MV-4-11 (cell line): ENCODE measurements around the gene CLVS2.
A peak's percentile ranks its signal among the peaks of the same experiment; 100 is the strongest.

Experiments
- DNase-seq: peaks from one replicate; lab custom pipeline; 2025; lab: John Stamatoyannopoulos, UW

The CLVS2 gene, protein sequence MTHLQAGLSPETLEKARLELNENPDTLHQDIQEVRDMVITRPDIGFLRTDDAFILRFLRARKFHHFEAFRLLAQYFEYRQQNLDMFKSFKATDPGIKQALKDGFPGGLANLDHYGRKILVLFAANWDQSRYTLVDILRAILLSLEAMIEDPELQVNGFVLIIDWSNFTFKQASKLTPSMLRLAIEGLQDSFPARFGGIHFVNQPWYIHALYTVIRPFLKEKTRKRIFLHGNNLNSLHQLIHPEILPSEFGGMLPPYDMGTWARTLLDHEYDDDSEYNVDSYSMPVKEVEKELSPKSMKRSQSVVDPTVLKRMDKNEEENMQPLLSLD

GRCh38 chr6:122995921-122996793, at the start of gene CLVS2:
Gene CLVS2 (plus strand): TSS chr6:122996235. CDS start chr6:122997778, 1,543 bp downstream.
- DNase-seq = no peak

GRCh38 chr6:122947355-122947754, 48.7 kb upstream of the CLVS2 start:
- no peak for DNase-seq

DNA sequence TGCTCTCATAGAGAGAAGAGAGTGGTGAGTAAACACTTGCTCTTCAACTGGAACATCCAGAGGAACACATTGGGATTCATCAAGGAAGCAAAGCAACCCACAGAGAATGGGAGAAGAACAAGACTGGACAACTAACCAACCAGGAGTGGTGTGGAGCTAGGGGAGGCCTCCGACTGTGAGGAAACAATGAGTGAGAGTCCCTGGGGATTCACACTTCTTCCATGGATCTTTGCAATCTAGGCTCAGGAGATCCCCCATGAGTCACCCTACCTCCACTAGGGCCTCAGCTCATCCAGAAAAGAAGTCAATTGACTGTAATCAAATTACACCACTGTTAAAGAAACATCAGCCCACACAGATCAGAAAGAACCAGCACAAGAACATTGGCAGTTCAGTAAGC, 42.3 kb upstream of the CLVS2 start:
- no peak for DNase-seq

- no peak for DNase-seq
These were observed 39.7 kb upstream of the CLVS2 start for GRCh38 chr6:122956376-122956775.

- DNase-seq = no peak
These were observed 33.9 kb upstream of the CLVS2 start for GRCh38 chr6:122962000-122962624.

- no peak for DNase-seq
These were observed 26.0 kb upstream of the CLVS2 start for GRCh38 chr6:122969999-122970533.

- no peak for DNase-seq
These were observed 18.9 kb upstream of the CLVS2 start for GRCh38 chr6:122977180-122977579.

GRCh38 chr6:122984393-122984792, 11.6 kb upstream of the CLVS2 start:
- peak; percentile 49 for DNase-seq

- DNase-seq = no peak
These were observed 1.8 kb upstream of the CLVS2 start for GRCh38 chr6:122994256-122994655.

DNA sequence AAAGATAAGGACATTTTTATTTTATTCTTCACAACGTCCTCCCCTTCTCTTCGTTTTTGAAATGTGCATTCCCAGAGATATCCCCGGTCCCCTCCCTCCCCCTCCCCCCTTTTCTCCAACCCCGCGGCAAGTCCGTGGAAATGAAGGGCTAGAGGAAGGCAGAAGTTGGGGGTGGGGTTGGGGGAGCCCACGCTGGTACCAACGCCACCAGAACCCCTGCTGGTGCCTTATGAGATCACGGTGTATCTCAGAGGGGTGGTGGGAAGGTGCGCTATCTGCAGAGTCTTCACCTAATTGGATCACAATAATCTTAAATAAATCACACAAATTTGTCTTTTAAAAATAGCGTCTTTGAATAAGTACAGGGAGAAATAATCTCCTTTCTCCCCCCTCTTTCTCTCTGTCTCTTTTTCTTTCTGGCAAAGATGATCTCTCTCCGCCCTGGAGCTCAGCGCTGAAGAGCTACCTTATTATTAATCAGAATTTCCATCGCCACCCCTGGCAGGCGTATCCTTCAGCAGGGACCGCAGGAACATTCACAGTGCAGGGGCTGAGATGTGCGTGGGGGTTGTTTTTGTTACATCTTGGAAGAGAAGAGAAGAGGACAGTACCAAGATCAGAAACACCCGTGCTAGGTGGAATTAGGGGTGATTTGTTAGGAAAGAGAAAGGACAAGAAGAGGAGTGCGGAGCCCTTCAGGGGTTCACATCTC, 915 bp downstream of the CLVS2 start:
- DNase-seq = no peak

DNA sequence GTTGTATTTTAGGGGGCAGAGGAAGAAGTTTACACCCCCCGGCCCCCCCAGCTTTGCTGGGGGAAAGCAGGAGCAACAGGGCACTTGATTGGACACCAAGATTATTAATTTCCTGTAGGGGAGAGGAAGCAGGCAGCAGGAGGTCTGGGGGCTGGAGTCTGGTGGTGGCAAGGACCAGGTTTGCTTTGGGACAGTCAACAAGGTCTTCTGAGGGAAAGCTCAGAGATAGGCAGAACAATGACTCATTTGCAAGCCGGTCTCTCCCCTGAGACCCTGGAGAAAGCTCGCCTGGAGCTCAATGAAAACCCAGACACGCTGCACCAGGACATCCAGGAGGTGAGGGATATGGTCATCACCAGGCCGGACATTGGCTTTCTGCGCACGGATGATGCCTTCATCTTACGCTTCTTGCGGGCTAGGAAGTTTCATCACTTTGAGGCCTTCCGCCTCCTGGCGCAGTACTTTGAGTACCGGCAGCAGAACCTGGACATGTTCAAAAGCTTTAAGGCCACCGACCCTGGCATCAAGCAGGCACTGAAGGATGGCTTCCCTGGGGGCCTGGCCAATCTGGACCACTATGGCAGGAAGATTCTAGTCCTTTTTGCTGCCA, 1.6 kb downstream of the CLVS2 start:
- no peak for DNase-seq

DNA sequence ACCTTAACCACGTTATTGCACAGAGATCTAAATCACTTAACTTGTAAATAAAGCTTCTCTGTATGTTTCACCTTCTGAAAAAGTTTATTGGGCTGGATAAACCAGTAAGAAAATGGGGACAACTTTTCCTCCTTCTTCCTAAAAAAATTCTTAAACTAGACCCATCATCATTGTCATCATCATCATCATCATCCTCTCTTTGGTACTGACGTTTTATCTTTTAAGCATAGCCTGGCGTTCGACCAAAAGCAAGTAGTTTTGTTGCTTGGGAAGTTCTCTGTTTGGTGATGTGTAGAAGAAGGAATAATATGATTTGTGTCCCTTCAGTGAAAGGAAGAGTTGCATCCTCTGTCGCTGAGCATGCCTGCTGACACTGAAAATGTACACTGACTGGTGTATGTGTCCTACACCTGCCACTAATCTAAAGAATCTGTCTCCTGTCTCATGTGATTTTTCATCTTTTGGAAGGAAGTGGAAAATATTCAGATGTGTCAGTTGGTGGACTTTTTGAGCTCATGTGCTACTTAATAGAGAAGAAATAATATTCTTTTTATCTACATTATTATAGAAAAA, 2.5 kb downstream of the CLVS2 start:
- no peak for DNase-seq

DNA sequence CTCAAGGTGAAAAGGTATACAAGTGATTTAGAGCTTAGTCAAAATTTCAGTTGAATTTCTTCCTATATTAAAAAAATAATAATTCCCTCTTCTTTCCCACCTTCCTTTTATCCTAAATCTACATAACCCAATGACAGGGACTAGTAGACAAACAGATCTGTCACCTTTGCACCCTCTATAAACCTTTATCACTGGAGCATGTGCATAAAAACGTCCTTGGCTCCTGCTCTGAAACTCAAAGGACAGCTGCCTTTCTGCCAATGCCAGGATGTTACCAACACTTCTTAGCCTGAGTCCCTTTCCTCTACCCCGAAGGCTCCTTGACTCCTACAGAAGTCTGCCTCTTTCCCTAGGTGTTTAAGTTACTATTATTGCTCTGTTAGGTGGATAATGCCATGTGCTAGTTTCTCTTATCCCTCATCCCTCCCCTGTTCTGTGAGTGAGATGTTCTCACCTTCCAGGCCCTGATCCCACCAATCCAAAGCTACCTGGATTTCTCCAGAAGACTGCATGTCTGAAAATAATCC, 4.3 kb downstream of the CLVS2 start:
- no peak for DNase-seq

DNA sequence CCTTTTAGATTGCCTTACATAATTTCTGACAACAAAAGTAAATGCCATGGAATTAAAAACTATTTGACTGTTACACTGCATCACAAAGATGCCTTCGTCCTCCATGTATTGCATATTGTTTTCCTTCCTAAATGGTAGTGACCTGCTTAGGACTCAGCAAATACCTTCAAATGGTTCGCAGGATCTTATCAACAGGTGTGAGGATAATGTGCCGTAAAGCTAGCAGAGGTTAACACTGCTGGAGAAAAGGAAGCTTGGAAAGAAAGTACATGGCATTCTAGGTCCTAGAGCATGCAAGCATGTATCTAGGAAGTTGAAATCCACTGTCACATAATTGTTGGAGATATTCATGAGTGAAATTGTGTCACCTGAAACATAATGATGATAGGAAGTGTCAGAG, 5.5 kb downstream of the CLVS2 start:
- no peak for DNase-seq

- no peak for DNase-seq
These were observed 11.8 kb downstream of the CLVS2 start for GRCh38 chr6:123007885-123008284.

- DNase-seq = no peak
These were observed 13.0 kb downstream of the CLVS2 start for GRCh38 chr6:123009059-123009458.

GRCh38 chr6:123014835-123015234, 18.8 kb downstream of the CLVS2 start:
- no peak for DNase-seq

- no peak for DNase-seq
These were observed 20.5 kb downstream of the CLVS2 start for GRCh38 chr6:123016431-123017103.

DNA sequence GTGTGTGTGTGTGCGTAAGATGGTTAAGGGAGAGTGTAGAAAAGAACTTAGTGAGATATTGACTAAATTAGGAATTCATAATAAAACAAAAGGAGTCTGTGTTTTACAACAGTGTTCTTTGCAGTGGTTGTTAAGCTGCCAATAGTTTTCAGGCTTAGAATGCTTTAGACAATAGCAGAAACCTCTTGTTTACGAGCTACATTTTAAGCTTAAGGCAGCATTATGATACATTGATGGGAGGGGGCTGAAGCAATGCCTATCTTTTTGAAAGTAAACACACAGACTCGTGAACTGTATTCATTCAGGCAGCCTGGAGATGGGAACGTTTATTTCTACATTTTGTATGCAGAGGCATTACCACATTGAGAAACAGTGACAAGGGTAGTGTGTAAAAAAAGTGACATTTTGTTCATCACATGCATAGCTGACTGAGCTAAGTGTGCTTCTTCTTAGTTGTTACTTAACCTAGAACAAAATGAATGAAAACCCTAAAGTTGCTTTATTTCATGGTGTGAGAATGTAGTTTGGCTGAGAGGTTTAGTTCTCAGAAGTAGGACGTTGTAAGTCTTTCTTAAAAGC, 21.2 kb downstream of the CLVS2 start:
- DNase-seq = no peak

GRCh38 chr6:123022975-123023374, 26.9 kb downstream of the CLVS2 start:
- DNase-seq = peak; percentile 46
